ENCODE data around the gene UBALD1.

Gene UBALD1

GRCh38 chr16:4614571-4615383, at the start of gene UBALD1:
Gene UBALD1 (minus strand): TSS chr16:4614888. CDS start chr16:4614797, 91 bp downstream.
- DNase-seq (ENCODE audit: low read depth), result peak; percentile 54

DNA sequence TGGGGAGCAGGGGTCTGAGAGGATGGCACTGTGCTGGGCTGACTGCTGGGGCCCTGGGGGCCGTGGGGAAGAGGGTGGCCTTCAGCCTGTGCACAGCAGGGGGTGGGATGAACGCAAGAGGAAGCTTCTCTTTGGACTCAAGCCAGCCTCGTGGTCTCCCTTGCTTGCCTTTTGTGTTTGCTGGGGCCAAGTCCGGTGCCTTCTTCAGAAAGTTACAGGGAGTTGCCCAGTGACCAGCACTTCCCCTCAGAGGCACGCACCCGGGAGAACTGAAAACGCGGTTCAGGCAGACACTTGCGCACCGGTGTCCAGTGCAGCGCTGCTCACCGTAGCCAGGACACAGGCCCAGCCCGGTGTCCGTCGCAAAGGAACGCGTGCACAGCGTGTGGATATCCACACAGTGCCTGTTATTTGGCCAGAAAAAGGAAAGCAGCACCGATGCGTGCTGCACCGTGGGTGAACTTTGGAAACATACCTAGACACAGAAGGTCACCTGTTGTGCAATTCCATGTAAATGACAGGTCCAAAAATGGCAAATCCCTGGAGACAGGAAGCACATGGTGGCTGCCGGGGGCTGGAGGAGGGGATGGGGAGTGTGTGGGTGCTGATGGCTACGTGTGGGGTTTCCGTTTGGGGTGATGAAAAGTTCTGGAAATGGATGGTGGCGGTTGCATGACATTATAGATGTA, 49.2 kb upstream of the UBALD1 start:
- DNase-seq (ENCODE audit: low read depth), result no peak

- DNase-seq (ENCODE audit: low read depth), result no peak
Measured at GRCh38 chr16:4663465-4663776, 48.7 kb upstream of the UBALD1 start.

- DNase-seq (ENCODE audit: low read depth), result no peak
Measured at GRCh38 chr16:4661661-4662060, 47.0 kb upstream of the UBALD1 start.

- DNase-seq (ENCODE audit: low read depth), result peak; percentile 40
Measured at GRCh38 chr16:4660454-4661007, 45.8 kb upstream of the UBALD1 start.

DNA sequence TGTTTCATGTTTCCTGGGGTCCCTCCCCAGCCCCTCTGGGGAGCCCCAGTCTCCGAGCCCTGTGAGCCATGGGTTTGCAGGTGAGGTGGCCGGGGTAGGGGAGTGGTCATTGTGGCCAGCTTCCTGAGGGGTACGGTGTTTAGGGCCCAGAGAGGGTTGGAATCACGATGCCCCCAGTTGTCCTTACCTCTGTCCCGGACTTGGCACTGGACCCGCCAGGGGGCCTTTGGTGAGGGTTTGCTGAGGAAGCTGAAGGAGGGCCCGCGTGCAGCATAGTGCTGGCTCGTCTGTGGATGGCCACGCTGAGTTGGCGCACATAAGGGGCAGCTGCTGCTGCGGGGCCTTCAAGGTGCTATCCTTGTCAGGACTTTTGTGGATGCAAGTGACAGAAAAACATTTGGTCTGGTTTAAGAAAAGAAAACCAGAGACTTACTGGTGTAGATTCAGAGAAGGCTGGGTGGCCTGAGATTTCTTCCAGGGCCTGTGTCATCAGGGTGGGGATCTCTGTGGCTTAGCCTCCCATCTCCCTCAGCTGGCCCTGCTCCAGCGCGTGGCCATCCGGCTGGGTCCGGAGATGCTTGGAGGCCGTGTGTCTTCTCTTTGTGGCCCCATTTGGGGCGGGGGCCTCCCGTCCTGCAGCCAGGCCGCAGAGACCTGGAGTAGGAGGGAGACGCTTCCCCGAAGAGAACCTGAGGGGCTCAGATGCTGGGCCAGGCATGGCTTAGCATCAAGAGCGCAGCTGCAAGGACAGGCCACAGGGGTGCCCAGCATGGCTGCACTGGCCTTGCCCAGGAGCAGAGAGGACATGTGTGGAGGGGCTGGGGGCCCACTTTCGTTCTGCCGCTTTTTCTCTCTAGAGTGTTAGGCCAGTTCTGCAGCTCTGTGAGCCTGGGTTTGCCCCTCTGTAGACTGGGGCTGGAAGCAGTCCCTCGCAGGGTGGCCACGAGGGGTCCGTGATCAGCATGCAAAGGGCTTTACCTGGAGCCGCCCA, 45.0 kb upstream of the UBALD1 start:
- DNase-seq (ENCODE audit: low read depth), result no peak

- DNase-seq (ENCODE audit: low read depth), result no peak
Measured at GRCh38 chr16:4656695-4657686, 42.3 kb upstream of the UBALD1 start.

DNA sequence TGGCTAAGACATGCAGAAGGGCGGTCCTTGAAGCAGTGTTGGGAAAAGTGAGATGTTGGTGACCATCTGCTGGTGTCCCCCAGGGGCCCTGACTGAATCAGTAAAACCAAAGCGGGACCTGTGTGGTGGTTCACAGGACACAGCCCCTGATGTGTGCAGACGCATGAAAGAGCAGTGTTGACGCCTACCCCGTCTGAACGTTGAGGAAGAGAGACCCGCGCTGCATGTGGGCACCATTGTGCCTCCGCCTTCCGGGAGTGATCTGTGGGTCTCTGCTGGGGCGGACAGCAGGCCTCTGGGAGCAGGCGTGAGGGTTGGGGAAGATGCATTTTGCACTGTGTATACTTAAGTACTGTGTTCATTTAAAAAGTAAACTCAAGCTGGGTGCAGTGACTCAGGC, 41.5 kb upstream of the UBALD1 start:
- no peak for DNase-seq (ENCODE audit: low read depth)

DNA sequence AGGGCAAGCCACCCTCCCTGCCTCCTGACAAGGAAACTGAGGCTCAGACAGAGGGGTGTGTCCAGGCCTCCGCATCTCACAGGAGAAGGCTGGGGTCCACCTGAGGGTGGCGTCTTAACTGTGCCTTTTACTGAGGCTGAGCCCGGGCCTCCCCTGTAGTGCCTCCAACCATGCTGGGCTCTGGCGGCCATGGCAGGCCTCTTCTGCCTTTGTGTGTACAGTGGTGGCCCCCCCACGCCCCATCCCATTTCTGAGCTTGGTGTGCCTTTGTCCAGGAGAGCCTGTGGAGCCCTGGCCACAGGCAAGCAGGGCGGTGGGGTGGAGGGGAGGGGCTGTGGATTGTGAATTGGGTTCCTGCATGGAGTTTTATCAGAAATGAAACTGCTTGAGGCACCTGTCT, 41.1 kb upstream of the UBALD1 start:
- DNase-seq (ENCODE audit: low read depth), result no peak

- no peak for DNase-seq (ENCODE audit: low read depth)
Measured at GRCh38 chr16:4654964-4655590, 40.4 kb upstream of the UBALD1 start.

- DNase-seq (ENCODE audit: low read depth), result no peak
Measured at GRCh38 chr16:4654011-4654963, 39.6 kb upstream of the UBALD1 start.

- no peak for DNase-seq (ENCODE audit: low read depth)
Measured at GRCh38 chr16:4652561-4652960, 37.9 kb upstream of the UBALD1 start.

DNA sequence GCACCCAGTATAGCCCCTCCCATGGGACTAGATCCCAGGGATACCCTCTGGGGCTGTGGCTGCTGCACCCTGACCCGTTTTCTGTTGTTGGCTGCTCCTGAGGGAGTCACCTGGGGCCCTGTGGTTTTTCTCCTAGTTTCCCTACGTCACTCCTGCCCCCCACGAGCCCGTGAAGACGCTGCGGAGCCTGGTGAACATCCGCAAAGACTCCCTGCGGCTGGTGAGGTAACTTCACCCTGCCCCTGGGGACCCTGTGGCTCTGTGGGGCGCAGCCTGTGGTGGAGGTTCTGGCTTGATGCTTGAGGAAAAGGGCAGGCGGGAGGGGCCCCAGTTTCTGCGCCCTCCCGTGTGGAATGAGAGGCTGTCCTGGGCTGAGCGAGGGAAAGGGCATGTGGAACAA, 37.1 kb upstream of the UBALD1 start:
- no peak for DNase-seq (ENCODE audit: low read depth)

GRCh38 chr16:4650443-4651074, 35.9 kb upstream of the UBALD1 start:
- peak; percentile 52 for DNase-seq (ENCODE audit: low read depth)

DNA sequence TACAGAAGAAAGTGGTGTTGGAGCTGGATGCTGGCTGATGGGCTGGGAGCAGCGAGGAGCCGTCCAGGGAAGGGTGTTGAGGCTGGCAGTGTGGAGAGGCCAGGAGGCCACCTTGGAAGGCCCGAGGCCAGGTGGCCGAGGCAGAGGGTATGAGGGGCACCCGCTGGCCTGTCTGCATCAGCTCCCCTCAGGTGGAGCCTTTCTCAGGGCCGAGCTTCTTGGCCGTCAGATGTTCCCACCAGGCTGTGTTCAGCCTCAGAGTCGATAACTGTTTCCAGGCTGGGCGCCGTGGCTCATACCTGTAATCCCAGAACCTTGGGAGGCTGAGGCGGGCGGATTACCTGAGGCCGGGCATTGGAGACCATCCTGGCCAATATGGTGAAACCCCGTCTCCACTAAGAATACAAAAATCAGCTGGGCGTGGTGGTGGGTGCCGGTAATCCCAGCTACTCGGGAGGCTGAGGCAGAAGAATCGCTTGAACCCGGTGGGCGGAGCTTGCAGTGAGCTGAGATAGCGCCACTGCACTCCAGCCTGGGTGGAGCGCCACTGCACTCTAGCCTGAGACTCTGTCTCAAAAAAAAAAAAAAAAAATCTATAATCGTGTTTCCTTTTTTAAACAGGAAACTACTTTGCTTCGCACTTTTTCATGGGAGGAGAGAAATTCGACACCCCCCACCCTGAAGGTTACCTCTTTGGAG, 35.2 kb upstream of the UBALD1 start:
- no peak for DNase-seq (ENCODE audit: low read depth)

DNA sequence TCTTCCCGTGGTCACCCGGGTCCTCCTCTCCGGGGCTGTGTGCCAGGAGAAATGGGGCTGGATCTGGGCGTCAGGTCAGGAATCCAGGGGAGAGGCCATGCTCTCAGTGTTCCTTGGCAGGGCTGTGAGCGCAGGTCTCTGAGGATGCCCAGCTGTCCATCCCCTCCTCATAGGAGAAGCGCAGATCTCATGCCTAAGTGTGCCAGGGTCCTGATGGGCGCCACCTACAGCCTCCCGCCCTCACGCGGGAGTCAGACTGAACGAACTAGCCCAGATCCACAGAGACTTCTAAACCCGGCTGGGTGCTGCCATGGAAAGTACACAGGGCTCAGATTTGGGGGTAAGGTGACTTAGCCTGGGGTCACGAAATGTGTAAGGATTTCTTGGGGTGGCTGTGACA, 34.2 kb upstream of the UBALD1 start:
- DNase-seq (ENCODE audit: low read depth), result no peak

DNA sequence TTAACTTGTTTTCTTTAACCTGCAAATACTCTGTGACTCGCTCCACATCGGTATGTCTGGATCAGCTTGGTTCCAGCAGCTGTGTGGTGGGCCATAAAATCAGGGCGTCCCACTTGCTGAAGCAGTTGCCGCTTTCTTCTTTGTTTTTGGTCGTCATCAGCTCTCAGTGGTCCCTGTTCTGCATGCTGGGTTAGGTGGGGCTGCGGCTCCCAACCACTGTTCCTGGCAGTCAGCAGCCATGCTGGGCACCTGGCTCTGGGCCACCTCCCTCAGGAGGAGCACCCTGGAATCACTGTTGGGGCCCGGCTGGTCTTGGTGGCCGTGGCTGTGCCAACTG, 32.9 kb upstream of the UBALD1 start:
- DNase-seq (ENCODE audit: low read depth), result no peak

All from stimulated activated CD8-positive, alpha-beta memory T cell treated with anti-CD3 and anti-CD28 coated beads, Interleukin-15, amount 100 ng/mL, for 24 hours (primary cell).